ENCODE data around the gene CLRN2.

- TF ChIP-seq, protein P1, sequence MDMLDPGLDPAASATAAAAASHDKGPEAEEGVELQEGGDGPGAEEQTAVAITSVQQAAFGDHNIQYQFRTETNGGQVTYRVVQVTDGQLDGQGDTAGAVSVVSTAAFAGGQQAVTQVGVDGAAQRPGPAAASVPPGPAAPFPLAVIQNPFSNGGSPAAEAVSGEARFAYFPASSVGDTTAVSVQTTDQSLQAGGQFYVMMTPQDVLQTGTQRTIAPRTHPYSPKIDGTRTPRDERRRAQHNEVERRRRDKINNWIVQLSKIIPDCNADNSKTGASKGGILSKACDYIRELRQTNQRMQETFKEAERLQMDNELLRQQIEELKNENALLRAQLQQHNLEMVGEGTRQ (CRISPR knock-in tag; IDR thresholded peaks at IDR 0.05) = no peak
- TF ChIP-seq CTCF (IDR thresholded peaks at IDR 0.05) (no peak), ATF3 (CRISPR knock-in tag; conservative IDR thresholded peaks at IDR 0.05) (no peak), MAX (CRISPR knock-in tag; IDR thresholded peaks at IDR 0.05) (no peak), ZBTB21 (CRISPR knock-in tag; IDR thresholded peaks at IDR 0.05; ENCODE audit: borderline replicate concordance) (no peak), NR3C1 (CRISPR knock-in tag; conservative IDR thresholded peaks at IDR 0.05; ENCODE audit: low read depth) (no peak), JUN (CRISPR knock-in tag; IDR thresholded peaks at IDR 0.05) (no peak), ZNF121 (CRISPR knock-in tag; IDR thresholded peaks at IDR 0.05) (no peak), E2F5 (CRISPR knock-in tag; IDR thresholded peaks at IDR 0.05) (no peak), SMAD4 (CRISPR knock-in tag; IDR thresholded peaks at IDR 0.05) (no peak), ZNF317 (CRISPR knock-in tag; IDR thresholded peaks at IDR 0.05; ENCODE audit: borderline replicate concordance, low read depth) (no peak), CBFB (CRISPR knock-in tag; IDR thresholded peaks at IDR 0.05; ENCODE audit: low read depth) (no peak)
- TF ChIP-seq, protein P2, sequence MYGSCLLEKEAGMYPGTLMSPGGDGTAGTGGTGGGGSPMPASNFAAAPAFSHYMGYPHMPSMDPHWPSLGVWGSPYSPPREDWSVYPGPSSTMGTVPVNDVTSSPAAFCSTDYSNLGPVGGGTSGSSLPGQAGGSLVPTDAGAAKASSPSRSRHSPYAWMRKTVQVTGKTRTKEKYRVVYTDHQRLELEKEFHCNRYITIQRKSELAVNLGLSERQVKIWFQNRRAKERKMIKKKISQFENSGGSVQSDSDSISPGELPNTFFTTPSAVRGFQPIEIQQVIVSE (CRISPR knock-in tag; IDR thresholded peaks at IDR 0.05; ENCODE audit: borderline replicate concordance) = no peak
- TF ChIP-seq, protein P3, sequence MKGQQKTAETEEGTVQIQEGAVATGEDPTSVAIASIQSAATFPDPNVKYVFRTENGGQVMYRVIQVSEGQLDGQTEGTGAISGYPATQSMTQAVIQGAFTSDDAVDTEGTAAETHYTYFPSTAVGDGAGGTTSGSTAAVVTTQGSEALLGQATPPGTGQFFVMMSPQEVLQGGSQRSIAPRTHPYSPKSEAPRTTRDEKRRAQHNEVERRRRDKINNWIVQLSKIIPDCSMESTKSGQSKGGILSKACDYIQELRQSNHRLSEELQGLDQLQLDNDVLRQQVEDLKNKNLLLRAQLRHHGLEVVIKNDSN (CRISPR knock-in tag; IDR thresholded peaks at IDR 0.05) = no peak
Observed at GRCh38 chr4:17534705-17535104, 19.7 kb downstream of the CLRN2 start.
